OCI-LY7 (cell line): ENCODE measurements around the gene SLC14A1. TPM values are rescaled to one million over a fixed set of nuclear protein-coding genes. Genes with fewer than 3 reads are reported as not detected.

Source experiments
- BruUV-seq: library from RNA; stranded (reverse); fragments of 400-500 nt; replicated peaks from 2 replicates; lab custom pipeline; 2021; lab: Mats Ljungman, UMichigan
- CTCF ChIA-PET: fragments of 300-600 bp; sonication (Branson Sonifier 250); formaldehyde crosslinking; loops from one replicate; lab custom pipeline; 2022; ENCODE audit warnings: antibody characterized with exemption; ENCODE audit not compliant: unreplicated experiment; lab: Charles Lee
- POLR2A ChIA-PET: fragments of 300-600 bp; sonication (Branson Sonifier 250); formaldehyde crosslinking; loops from one replicate; lab custom pipeline; 2022; ENCODE audit warnings: antibody characterized with exemption; lab: Charles Lee
- DNase-seq: peaks from one replicate; pipeline ENCODE4 v3.0.0-alpha.2; 2015; ENCODE audit warnings: low spot score
- H2AFZ ChIP-seq: fragments of 200-600 bp; sonication (generic), shearing (Covaris generic); 2 replicates; pipeline ENCODE4 v1.6.1; 2014; ENCODE audit warnings: mild to moderate bottlenecking, antibody characterized with exemption, low read length, moderate library complexity
- H3K27ac ChIP-seq: fragments of 200-600 bp; sonication (generic); 2 replicates; pipeline ENCODE4 v1.5.1; 2014; ENCODE audit warnings: mixed run types, low read depth, mild to moderate bottlenecking, moderate library complexity, low read length, inconsistent platforms; ENCODE audit not compliant: poor library complexity, severe bottlenecking
- H3K36me3 ChIP-seq: fragments of 200-600 bp; sonication (generic); 2 replicates; pipeline ENCODE4 v1.6.1; 2014; ENCODE audit warnings: mild to moderate bottlenecking, antibody characterized with exemption, low read length, moderate library complexity, mixed read lengths; ENCODE audit not compliant: insufficient read depth
- H3K4me1 ChIP-seq: fragments of 200-600 bp; sonication (generic); 2 replicates; pipeline ENCODE4 v1.5.1; 2014; ENCODE audit warnings: mild to moderate bottlenecking, low read length; ENCODE audit not compliant: insufficient read depth, poor library complexity, severe bottlenecking
- H3K4me2 ChIP-seq: fragments of 200-600 bp; sonication (generic); 2 replicates; pipeline ENCODE4 v1.6.1; 2014; ENCODE audit warnings: mild to moderate bottlenecking, low read length
- H3K4me3 ChIP-seq: fragments of 200-600 bp; sonication (generic); 2 replicates; pipeline ENCODE4 v1.5.1; 2014; ENCODE audit warnings: mild to moderate bottlenecking, low read depth, low read length; ENCODE audit not compliant: poor library complexity, severe bottlenecking
- H3K79me2 ChIP-seq: fragments of 200-600 bp; sonication (generic); 2 replicates; pipeline ENCODE4 v1.6.1; 2016; ENCODE audit warnings: low read depth, mild to moderate bottlenecking, low read length, moderate library complexity, mixed read lengths; ENCODE audit not compliant: insufficient read depth
- H3K9me2 ChIP-seq: fragments of 200-600 bp; sonication (generic); 2 replicates; pipeline ENCODE4 v1.6.1; 2016; ENCODE audit warnings: mild to moderate bottlenecking, low read length, mixed read lengths; ENCODE audit not compliant: insufficient read depth
- H3K9me3 ChIP-seq: fragments of 200-600 bp; sonication (generic); 2 replicates; pipeline ENCODE4 v1.6.1; 2014; ENCODE audit warnings: mild to moderate bottlenecking, mixed run types, low read length, mixed read lengths
- H4K20me1 ChIP-seq: fragments of 200-600 bp; sonication (generic); 2 replicates; pipeline ENCODE4 v1.6.1; 2014; ENCODE audit warnings: mild to moderate bottlenecking, antibody characterized with exemption, low read length, moderate library complexity, mixed read lengths; ENCODE audit not compliant: insufficient read depth
- CTCF ChIP-seq: fragments of 200-600 bp; sonication (generic); conservative IDR thresholded peaks from 2 replicates; pipeline ENCODE4 v1.5.1; 2014; ENCODE audit warnings: mild to moderate bottlenecking, antibody characterized with exemption, low read length, moderate library complexity, mixed read lengths
- EZH2phosphoT487 ChIP-seq: fragments of 200-600 bp; sonication (generic); IDR thresholded peaks from 2 replicates; pipeline ENCODE4 v1.6.1; 2018; ENCODE audit warnings: low read depth, borderline replicate concordance, mild to moderate bottlenecking, mixed run types, antibody characterized with exemption, low read length, moderate library complexity, mixed read lengths
- intact Hi-C: fragments of 100-400 bp; cut with micrococcal nuclease; formaldehyde crosslinking; loops from one replicate; pipeline ENCODE4 v1.10.0; 2022; ENCODE audit not compliant: unreplicated experiment
- total RNA-seq, 2 experiments: library from RNA; depleted of rRNA in 1 of 2; stranded (reverse); fragments of >200 nt in 1 of 2; shearing (Covaris generic) in 1 of 2; gene quantifications; 2 replicates each; pipeline ENCODE4 v1.2.3, GENCODE V29; 2014 to 2022

Gene SLC14A1
- total RNA-seq, 2 experiments from 2014 or later = 0.06 TPM; not detected in 1

- Histone ChIP-seq H4K20me1 (no peaks in the 10 kb centered on the region), H3K4me1 (no peaks in the 10 kb centered on the region), H3K9me2 (no peaks in the 10 kb centered on the region), H3K79me2 (no peaks in the 10 kb centered on the region), H3K27ac (no peak overlapping the region), H3K36me3 (no peaks in the 10 kb centered on the region), H3K4me3 (no peak overlapping the region), H2AFZ (no peak overlapping the region), H3K9me3 (no peaks in the 10 kb centered on the region), H3K4me2 (no peak overlapping the region)
- DNase-seq = no peak
- intact Hi-C loops = no loop called here
- BruUV-seq = no TSS peak
- ChIA-PET POLR2A (no interaction called here), CTCF (no interaction called here)
- TF ChIP-seq EZH2phosphoT487 (no peak), CTCF (no peak)
These were observed 22.0 kb downstream of the SLC14A1 start for GRCh38 chr18:45745817-45746461.

GRCh38 chr18:45748501-45748900 lies 24.5 kb downstream of the SLC14A1 start:
- TF ChIP-seq CTCF (no peak), EZH2phosphoT487 (no peak)
- Histone ChIP-seq H3K9me3 (no peaks in the 10 kb centered on the region), H3K9me2 (no peaks in the 10 kb centered on the region), H3K79me2 (no peaks in the 10 kb centered on the region), H3K4me1 (no peaks in the 10 kb centered on the region), H4K20me1 (no peaks in the 10 kb centered on the region), H3K36me3 (no peaks in the 10 kb centered on the region), H3K4me3 (no peak overlapping the region), H2AFZ (no peak overlapping the region), H3K27ac (no peak overlapping the region), H3K4me2 (no peak overlapping the region)
- BruUV-seq = no TSS peak
- intact Hi-C loops = no loop called here
- ChIA-PET POLR2A (no interaction called here), CTCF (no interaction called here)
- no peak for DNase-seq

- BruUV-seq = no TSS peak
- no peak overlapping the region for H3K4me2 ChIP-seq
- H3K27ac ChIP-seq = no peak overlapping the region
These were observed 26.1 kb downstream of the SLC14A1 start for GRCh38 chr18:45749918-45750689.

More at GRCh38 chr18:45749918-45750689, 26.1 kb downstream of the SLC14A1 start:
- Histone ChIP-seq H2AFZ (no peak overlapping the region), H3K4me3 (no peak overlapping the region), H3K4me1 (no peaks in the 10 kb centered on the region), H3K79me2 (no peaks in the 10 kb centered on the region), H3K9me3 (no peaks in the 10 kb centered on the region), H3K9me2 (no peaks in the 10 kb centered on the region), H3K36me3 (no peaks in the 10 kb centered on the region), H4K20me1 (no peaks in the 10 kb centered on the region)
- TF ChIP-seq EZH2phosphoT487 (no peak), CTCF (no peak)
- DNase-seq = no peak
- intact Hi-C loops = no loop called here
- ChIA-PET POLR2A (no interaction called here), CTCF (no interaction called here)
